Lower lobe of right lung (tissue), 2 donors: Measurements from ENCODE around the gene SNAPC1. TPM values are rescaled to one million over a fixed set of nuclear protein-coding genes. Genes with fewer than 3 reads are reported as not detected.

Experiments
- ATAC-seq, 2 donors: fragments of 200-7000 bp; cut with Tn5 transposase; one replicate each; pipeline ENCODE4 v1.9.1; 2020 to 2022; ENCODE audit warnings: mild to moderate bottlenecking in 2 of 2, moderate library complexity in 2 of 2
- DNase-seq: peaks from one replicate; pipeline ENCODE4 v3.0.0-alpha.2; 2020
- H3K27ac ChIP-seq: fragments of 200-600 bp; one replicate; pipeline ENCODE4 v1.8.0; 2022
- H3K27me3 ChIP-seq: fragments of 200-600 bp; one replicate; pipeline ENCODE4 v1.8.0; 2022; ENCODE audit warnings: low read depth
- H3K36me3 ChIP-seq: fragments of 200-600 bp; one replicate; pipeline ENCODE4 v1.8.0; 2022; ENCODE audit warnings: mild to moderate bottlenecking
- H3K4me1 ChIP-seq: fragments of 200-600 bp; one replicate; pipeline ENCODE4 v1.8.0; 2022
- H3K4me3 ChIP-seq: fragments of 200-600 bp; one replicate; pipeline ENCODE4 v1.8.0; 2022; ENCODE audit warnings: mild to moderate bottlenecking
- H3K9me3 ChIP-seq: fragments of 200-600 bp; one replicate; pipeline ENCODE4 v1.8.0; 2022
- CTCF ChIP-seq: fragments of 200-600 bp; IDR thresholded peaks from one replicate; pipeline ENCODE4 v1.8.0; 2022; ENCODE audit warnings: antibody characterized with exemption, mild to moderate bottlenecking
- intact Hi-C: fragments of 100-400 bp; cut with DNase I; formaldehyde crosslinking; loops from one replicate; pipeline ENCODE4 v1.11.0; 2022
- long read RNA-seq: library from polyadenylated mRNA; unstranded; transcript quantifications from one replicate; pipeline ENCODE4 v2.0.0, GENCODE V29; 2021
- total RNA-seq: library from RNA; stranded (reverse); fragmentation: NEBNext Ultra II Directional; extraction: Animal tissue kit (Norgen Biotek cat#: 25700); gene quantifications from one replicate; pipeline ENCODE4 v1.2.1, GENCODE V29; 2021
- donor health status: DM: no; HTN: yes; CAD: no; lungs with severe emphysema.

SNAPC1 gene
- 6.2 TPM for total RNA-seq
- long read RNA-seq, transcript SNAPC1-201 (10 exons, 2,656 nt), result major isoform, 8 of 15 reads
- long read RNA-seq, partial matches to known transcripts, result 5 of 15 reads
- long read RNA-seq, other reads (novel, unspliced or antisense), result 2 of 15 reads

- intact Hi-C loops, result no loop called here
Measured at GRCh38 chr14:61761959-61762786, at the start of gene SNAPC1. Gene SNAPC1 (plus strand): TSS chr14:61762420. CDS start chr14:61762461, 41 bp downstream.

GRCh38 chr14:61713724-61714437 lies 48.3 kb upstream of the SNAPC1 start:
- H3K27me3 ChIP-seq, result no peaks in the 10 kb centered on the region
- H3K27ac ChIP-seq, result no peak overlapping the region
- intact Hi-C loops, result no loop called here
- no peak for DNase-seq
- no peak for TF ChIP-seq CTCF
- ATAC-seq, result peak in 1 of 2 donors; percentile 37
- H3K4me3 ChIP-seq, result no peak overlapping the region
- H3K4me1 ChIP-seq, result peaks cover 64% of the 10 kb centered on the region
- no peaks in the 10 kb centered on the region for H3K36me3 ChIP-seq
- H3K9me3 ChIP-seq, result no peaks in the 10 kb centered on the region

More at GRCh38 chr14:61761959-61762786, at the start of gene SNAPC1:
- peak; percentile 99 to 100 for ATAC-seq
- peak within 1 kb of the TSS; percentile 87 for H3K4me3 ChIP-seq
- H3K4me1 ChIP-seq, result peaks cover 19% of the 10 kb centered on the region
- no peaks in the 10 kb centered on the region for H3K36me3 ChIP-seq
- H3K27ac ChIP-seq, result peak within 1 kb of the TSS; percentile 86
- no peaks in the 10 kb centered on the region for H3K9me3 ChIP-seq
- TF ChIP-seq CTCF, result no peak
- DNase-seq, result peak; percentile 98
- H3K27me3 ChIP-seq, result no peaks in the 10 kb centered on the region

GRCh38 chr14:61716956-61717355 lies 45.3 kb upstream of the SNAPC1 start:
- no peak overlapping the region for H3K27ac ChIP-seq
- no peak for TF ChIP-seq CTCF
- H3K27me3 ChIP-seq, result no peaks in the 10 kb centered on the region
- H3K4me1 ChIP-seq, result peaks cover 74% of the 10 kb centered on the region
- peaks cover 12% of the 10 kb centered on the region for H3K36me3 ChIP-seq
- DNase-seq (no peak), ATAC-seq (no peak)
- H3K4me3 ChIP-seq, result no peak overlapping the region
- H3K9me3 ChIP-seq, result no peaks in the 10 kb centered on the region
- intact Hi-C loops, result loop anchor here (5.0 kb wide), 1 partner anchor 240 kb away; no protein-coding TSS in a partner anchor

GRCh38 chr14:61718039-61718438 lies 44.2 kb upstream of the SNAPC1 start:
- peaks cover 23% of the 10 kb centered on the region for H3K36me3 ChIP-seq
- H3K27me3 ChIP-seq, result no peaks in the 10 kb centered on the region
- TF ChIP-seq CTCF, result no peak
- peaks cover 64% of the 10 kb centered on the region for H3K4me1 ChIP-seq
- no peak for ATAC-seq
- no peaks in the 10 kb centered on the region for H3K9me3 ChIP-seq
- H3K27ac ChIP-seq, result no peak overlapping the region
- intact Hi-C loops, result loop anchor here (5.0 kb wide), 1 partner anchor 241 kb away; no protein-coding TSS in a partner anchor
- H3K4me3 ChIP-seq, result no peak overlapping the region
- DNase-seq, result no peak
